WTC11 (cell line): ENCODE measurements around the gene KRT34. TPM values are rescaled to one million over a fixed set of nuclear protein-coding genes. Genes with fewer than 3 reads are reported as not detected.

Experiments used
- ATAC-seq: fragments of 200-7000 bp; cut with Tn5 transposase; 2 replicates; pipeline ENCODE4 v1.10.0; 2021; ENCODE audit warnings: mild to moderate bottlenecking, moderate library complexity
- CTCF ChIA-PET: fragments of 300-600 bp; sonication (Branson Sonifier 250); formaldehyde crosslinking; loops from one replicate; lab custom pipeline; 2021; ENCODE audit warnings: antibody characterized with exemption; lab: Charles Lee
- POLR2A ChIA-PET: fragments of 350-600 bp; sonication (Branson Sonifier 250); formaldehyde crosslinking; loops from one replicate; lab custom pipeline; 2021; ENCODE audit warnings: antibody characterized with exemption; lab: Charles Lee
- DNase-seq: peaks from one replicate; pipeline ENCODE4 v3.0.0; 2021; ENCODE audit warnings: low spot score
- H3K27ac Mint-ChIP-seq: 2 replicates; pipeline ENCODE4 v1.8.0; 2021; ENCODE audit warnings: mixed read lengths
- H3K27me3 Mint-ChIP-seq: 2 replicates; pipeline ENCODE4 v1.8.0; 2021; ENCODE audit warnings: low read depth, mild to moderate bottlenecking, moderate library complexity, mixed read lengths
- H3K36me3 Mint-ChIP-seq: 2 replicates; pipeline ENCODE4 v1.8.0; 2021; ENCODE audit warnings: mixed read lengths
- H3K4me1 Mint-ChIP-seq: 2 replicates; pipeline ENCODE4 v1.8.0; 2022; ENCODE audit warnings: mixed read lengths
- H3K4me3 Mint-ChIP-seq: 2 replicates; pipeline ENCODE4 v1.8.0; 2021; ENCODE audit warnings: mild to moderate bottlenecking, moderate library complexity, mixed read lengths
- H3K9me3 Mint-ChIP-seq: 2 replicates; pipeline ENCODE4 v1.8.0; 2021; ENCODE audit warnings: mixed read lengths
- ATF1 ChIP-seq: sonication (generic); formaldehyde crosslinking; IDR thresholded peaks from 2 replicates; pipeline ENCODE4 v1.8.1; 2023; ENCODE audit warnings: mild to moderate bottlenecking, moderate library complexity, missing genetic modification reagents
- CREB1 ChIP-seq: sonication (generic); formaldehyde crosslinking; IDR thresholded peaks from 2 replicates; pipeline ENCODE4 v1.8.0; 2023; ENCODE audit warnings: mild to moderate bottlenecking, missing genetic modification reagents
- ETV6 ChIP-seq: sonication (generic); formaldehyde crosslinking; IDR thresholded peaks from 2 replicates; pipeline ENCODE4 v1.8.1; 2022; ENCODE audit warnings: mild to moderate bottlenecking, missing genetic modification reagents
- FOXJ3 ChIP-seq: sonication (generic); formaldehyde crosslinking; IDR thresholded peaks from 2 replicates; pipeline ENCODE4 v1.9.0; 2021; ENCODE audit warnings: missing genetic modification reagents, mild to moderate bottlenecking, borderline replicate concordance
- FOXP1 ChIP-seq: sonication (generic); formaldehyde crosslinking; IDR thresholded peaks from 2 replicates; pipeline ENCODE4 v1.8.0; 2022; ENCODE audit warnings: missing genetic modification reagents, mild to moderate bottlenecking, moderate library complexity, borderline replicate concordance
- GRHL2 ChIP-seq: fragments of 250-450 bp; sonication (Bioruptor Pico); IDR thresholded peaks from 2 replicates; pipeline ENCODE4 v1.8.0; 2022; ENCODE audit warnings: mild to moderate bottlenecking, moderate library complexity; ENCODE audit not compliant: insufficient replicate concordance, severe bottlenecking
- JUN ChIP-seq: sonication (generic); formaldehyde crosslinking; IDR thresholded peaks from 2 replicates; pipeline ENCODE4 v1.8.0; 2023; ENCODE audit warnings: mild to moderate bottlenecking, missing genetic modification reagents
- KAT7 ChIP-seq: sonication (generic); formaldehyde crosslinking; IDR thresholded peaks from 2 replicates; pipeline ENCODE4 v1.8.1; 2023; ENCODE audit warnings: missing genetic modification reagents, mild to moderate bottlenecking, borderline replicate concordance
- NFE2L1 ChIP-seq: sonication (generic); formaldehyde crosslinking; IDR thresholded peaks from 2 replicates; pipeline ENCODE4 v1.8.1; 2023; ENCODE audit warnings: missing genetic modification reagents
- NR3C1 ChIP-seq: sonication (generic); formaldehyde crosslinking; conservative IDR thresholded peaks from 2 replicates; pipeline ENCODE4 v1.8.1; 2023; ENCODE audit warnings: low read depth, mild to moderate bottlenecking, missing genetic modification reagents
- OVOL2 ChIP-seq: fragments of 250-450 bp; sonication (Bioruptor Pico); IDR thresholded peaks from 2 replicates; pipeline ENCODE4 v1.9.0; 2021; ENCODE audit warnings: mild to moderate bottlenecking, borderline replicate concordance
- ZNF138 ChIP-seq: sonication (generic); formaldehyde crosslinking; conservative IDR thresholded peaks from 2 replicates; pipeline ENCODE4 v1.8.1; 2022; ENCODE audit warnings: mild to moderate bottlenecking, moderate library complexity, missing genetic modification reagents
- ZNF317 ChIP-seq: sonication (generic); formaldehyde crosslinking; IDR thresholded peaks from 2 replicates; pipeline ENCODE4 v1.8.1; 2023; ENCODE audit warnings: low read depth, mild to moderate bottlenecking, moderate library complexity, missing genetic modification reagents, borderline replicate concordance
- ZNF396 ChIP-seq: fragments of 250-450 bp; sonication (Bioruptor Pico); IDR thresholded peaks from 2 replicates; pipeline ENCODE4 v1.8.0; 2021; ENCODE audit warnings: mild to moderate bottlenecking, moderate library complexity, borderline replicate concordance
- ZNF423 ChIP-seq: fragments of 250-450 bp; sonication (Bioruptor Pico); IDR thresholded peaks from 2 replicates; pipeline ENCODE4 v2.1.2; 2022; ENCODE audit warnings: mild to moderate bottlenecking, moderate library complexity
- ZNF671 ChIP-seq: fragments of 250-450 bp; sonication (Bioruptor Pico); IDR thresholded peaks from 2 replicates; pipeline ENCODE4 v1.8.0; 2021; ENCODE audit warnings: mild to moderate bottlenecking
- total RNA-seq: library from RNA; stranded (reverse); gene quantifications from 3 replicates; pipeline ENCODE4 v1.2.3, GENCODE V29; 2021
- TF ChIP-seq, protein P1 (sequence below): sonication (generic); formaldehyde crosslinking; IDR thresholded peaks from 2 replicates; pipeline ENCODE4 v1.8.1; 2022; ENCODE audit warnings: missing genetic modification reagents, borderline replicate concordance
- TF ChIP-seq, protein P2 (sequence below): sonication (generic); formaldehyde crosslinking; IDR thresholded peaks from 2 replicates; pipeline ENCODE4 v1.8.1; 2022; ENCODE audit warnings: low read depth, missing genetic modification reagents, borderline replicate concordance
- TF ChIP-seq, protein P3 (sequence below): sonication (generic); formaldehyde crosslinking; IDR thresholded peaks from 2 replicates; pipeline ENCODE4 v1.8.1; 2022; ENCODE audit warnings: mild to moderate bottlenecking, moderate library complexity, missing genetic modification reagents
- TF ChIP-seq, protein P4 (sequence below): sonication (generic); formaldehyde crosslinking; IDR thresholded peaks from 2 replicates; pipeline ENCODE4 v1.8.0; 2023; ENCODE audit warnings: missing genetic modification reagents
- TF ChIP-seq, protein P5 (sequence below): sonication (generic); formaldehyde crosslinking; IDR thresholded peaks from 2 replicates; pipeline ENCODE4 v1.8.0; 2022; ENCODE audit warnings: mild to moderate bottlenecking, missing genetic modification reagents
- TF ChIP-seq, protein P6 (sequence below): sonication (generic); formaldehyde crosslinking; IDR thresholded peaks from 2 replicates; pipeline ENCODE4 v1.8.1; 2023; ENCODE audit warnings: mild to moderate bottlenecking, missing genetic modification reagents, moderate library complexity
- TF ChIP-seq, protein P7 (sequence below): fragments of 250-450 bp; sonication (Bioruptor Pico); IDR thresholded peaks from 2 replicates; pipeline ENCODE4 v1.9.0; 2021; ENCODE audit warnings: mild to moderate bottlenecking
- TF ChIP-seq, protein P8 (sequence below): sonication (generic); formaldehyde crosslinking; IDR thresholded peaks from 2 replicates; pipeline ENCODE4 v1.8.0; 2022; ENCODE audit warnings: mild to moderate bottlenecking, missing genetic modification reagents
- TF ChIP-seq, protein P9 (sequence below): sonication (generic); formaldehyde crosslinking; IDR thresholded peaks from 2 replicates; pipeline ENCODE4 v1.8.0; 2022; ENCODE audit warnings: mild to moderate bottlenecking, missing genetic modification reagents

KRT34 gene
- total RNA-seq, 1 experiment from 2014 or later = not detected

DNA sequence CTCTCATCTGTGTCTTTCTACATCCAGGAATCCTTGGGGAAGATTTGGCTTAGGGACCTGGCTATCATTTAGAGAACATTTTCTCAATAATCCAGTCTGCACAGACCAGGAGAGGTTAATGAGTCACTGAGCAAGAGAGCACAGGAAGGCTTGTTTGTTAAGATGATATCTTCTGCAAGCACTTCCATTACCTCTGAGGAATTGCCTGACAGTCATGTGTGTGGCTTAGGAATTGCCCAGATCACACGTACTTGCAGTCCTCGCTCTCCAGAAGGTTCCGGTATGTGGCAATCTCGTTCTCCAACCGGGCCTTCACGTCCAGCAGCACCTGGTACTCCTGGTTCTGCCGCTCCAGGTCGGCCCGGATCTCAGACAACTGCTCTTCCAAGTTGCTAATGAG, 39.0 kb upstream of the KRT34 start:
- DNase-seq (no peak), ATAC-seq (no peak)
- Mint-ChIP-seq H3K4me3 (no peak overlapping the region), H3K27ac (no peak overlapping the region), H3K27me3 (no peaks in the 10 kb centered on the region; the same call in 1 of the 2 replicates), H3K36me3 (no peaks in the 10 kb centered on the region), H3K9me3 (no peaks in the 10 kb centered on the region), H3K4me1 (peaks cover 4% of the 10 kb centered on the region)
- CTCF ChIA-PET = no interaction called here
- POLR2A ChIA-PET = no interaction called here
- TF ChIP-seq ZNF138 (CRISPR knock-in tag) (no peak), ZNF671 (CRISPR knock-in tag) (no peak), CREB1 (no peak), KAT7 (CRISPR knock-in tag) (no peak), ZNF396 (no peak), GRHL2 (CRISPR knock-in tag) (no peak), JUN (no peak), ETV6 (no peak)
- TF ChIP-seq, protein P1, sequence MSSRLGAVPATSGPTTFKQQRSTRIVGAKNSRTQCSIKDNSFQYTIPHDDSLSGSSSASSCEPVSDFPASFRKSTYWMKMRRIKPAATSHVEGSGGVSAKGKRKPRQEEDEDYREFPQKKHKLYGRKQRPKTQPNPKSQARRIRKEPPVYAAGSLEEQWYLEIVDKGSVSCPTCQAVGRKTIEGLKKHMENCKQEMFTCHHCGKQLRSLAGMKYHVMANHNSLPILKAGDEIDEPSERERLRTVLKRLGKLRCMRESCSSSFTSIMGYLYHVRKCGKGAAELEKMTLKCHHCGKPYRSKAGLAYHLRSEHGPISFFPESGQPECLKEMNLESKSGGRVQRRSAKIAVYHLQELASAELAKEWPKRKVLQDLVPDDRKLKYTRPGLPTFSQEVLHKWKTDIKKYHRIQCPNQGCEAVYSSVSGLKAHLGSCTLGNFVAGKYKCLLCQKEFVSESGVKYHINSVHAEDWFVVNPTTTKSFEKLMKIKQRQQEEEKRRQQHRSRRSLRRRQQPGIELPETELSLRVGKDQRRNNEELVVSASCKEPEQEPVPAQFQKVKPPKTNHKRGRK (CRISPR knock-in tag) = no peak
- TF ChIP-seq, protein P2, sequence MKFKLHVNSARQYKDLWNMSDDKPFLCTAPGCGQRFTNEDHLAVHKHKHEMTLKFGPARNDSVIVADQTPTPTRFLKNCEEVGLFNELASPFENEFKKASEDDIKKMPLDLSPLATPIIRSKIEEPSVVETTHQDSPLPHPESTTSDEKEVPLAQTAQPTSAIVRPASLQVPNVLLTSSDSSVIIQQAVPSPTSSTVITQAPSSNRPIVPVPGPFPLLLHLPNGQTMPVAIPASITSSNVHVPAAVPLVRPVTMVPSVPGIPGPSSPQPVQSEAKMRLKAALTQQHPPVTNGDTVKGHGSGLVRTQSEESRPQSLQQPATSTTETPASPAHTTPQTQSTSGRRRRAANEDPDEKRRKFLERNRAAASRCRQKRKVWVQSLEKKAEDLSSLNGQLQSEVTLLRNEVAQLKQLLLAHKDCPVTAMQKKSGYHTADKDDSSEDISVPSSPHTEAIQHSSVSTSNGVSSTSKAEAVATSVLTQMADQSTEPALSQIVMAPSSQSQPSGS = no peak
- TF ChIP-seq, protein P3, sequence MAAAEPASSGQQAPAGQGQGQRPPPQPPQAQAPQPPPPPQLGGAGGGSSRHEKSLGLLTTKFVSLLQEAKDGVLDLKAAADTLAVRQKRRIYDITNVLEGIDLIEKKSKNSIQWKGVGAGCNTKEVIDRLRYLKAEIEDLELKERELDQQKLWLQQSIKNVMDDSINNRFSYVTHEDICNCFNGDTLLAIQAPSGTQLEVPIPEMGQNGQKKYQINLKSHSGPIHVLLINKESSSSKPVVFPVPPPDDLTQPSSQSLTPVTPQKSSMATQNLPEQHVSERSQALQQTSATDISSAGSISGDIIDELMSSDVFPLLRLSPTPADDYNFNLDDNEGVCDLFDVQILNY (CRISPR knock-in tag) = no peak
- TF ChIP-seq, protein P4, sequence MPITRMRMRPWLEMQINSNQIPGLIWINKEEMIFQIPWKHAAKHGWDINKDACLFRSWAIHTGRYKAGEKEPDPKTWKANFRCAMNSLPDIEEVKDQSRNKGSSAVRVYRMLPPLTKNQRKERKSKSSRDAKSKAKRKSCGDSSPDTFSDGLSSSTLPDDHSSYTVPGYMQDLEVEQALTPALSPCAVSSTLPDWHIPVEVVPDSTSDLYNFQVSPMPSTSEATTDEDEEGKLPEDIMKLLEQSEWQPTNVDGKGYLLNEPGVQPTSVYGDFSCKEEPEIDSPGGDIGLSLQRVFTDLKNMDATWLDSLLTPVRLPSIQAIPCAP (CRISPR knock-in tag) = no peak
- TF ChIP-seq, protein P5, sequence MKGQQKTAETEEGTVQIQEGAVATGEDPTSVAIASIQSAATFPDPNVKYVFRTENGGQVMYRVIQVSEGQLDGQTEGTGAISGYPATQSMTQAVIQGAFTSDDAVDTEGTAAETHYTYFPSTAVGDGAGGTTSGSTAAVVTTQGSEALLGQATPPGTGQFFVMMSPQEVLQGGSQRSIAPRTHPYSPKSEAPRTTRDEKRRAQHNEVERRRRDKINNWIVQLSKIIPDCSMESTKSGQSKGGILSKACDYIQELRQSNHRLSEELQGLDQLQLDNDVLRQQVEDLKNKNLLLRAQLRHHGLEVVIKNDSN (CRISPR knock-in tag) = no peak
- TF ChIP-seq, protein P6, sequence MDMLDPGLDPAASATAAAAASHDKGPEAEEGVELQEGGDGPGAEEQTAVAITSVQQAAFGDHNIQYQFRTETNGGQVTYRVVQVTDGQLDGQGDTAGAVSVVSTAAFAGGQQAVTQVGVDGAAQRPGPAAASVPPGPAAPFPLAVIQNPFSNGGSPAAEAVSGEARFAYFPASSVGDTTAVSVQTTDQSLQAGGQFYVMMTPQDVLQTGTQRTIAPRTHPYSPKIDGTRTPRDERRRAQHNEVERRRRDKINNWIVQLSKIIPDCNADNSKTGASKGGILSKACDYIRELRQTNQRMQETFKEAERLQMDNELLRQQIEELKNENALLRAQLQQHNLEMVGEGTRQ = no peak
- TF ChIP-seq, protein P7, sequence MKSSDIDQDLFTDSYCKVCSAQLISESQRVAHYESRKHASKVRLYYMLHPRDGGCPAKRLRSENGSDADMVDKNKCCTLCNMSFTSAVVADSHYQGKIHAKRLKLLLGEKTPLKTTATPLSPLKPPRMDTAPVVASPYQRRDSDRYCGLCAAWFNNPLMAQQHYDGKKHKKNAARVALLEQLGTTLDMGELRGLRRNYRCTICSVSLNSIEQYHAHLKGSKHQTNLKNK (CRISPR knock-in tag) = no peak

DNA sequence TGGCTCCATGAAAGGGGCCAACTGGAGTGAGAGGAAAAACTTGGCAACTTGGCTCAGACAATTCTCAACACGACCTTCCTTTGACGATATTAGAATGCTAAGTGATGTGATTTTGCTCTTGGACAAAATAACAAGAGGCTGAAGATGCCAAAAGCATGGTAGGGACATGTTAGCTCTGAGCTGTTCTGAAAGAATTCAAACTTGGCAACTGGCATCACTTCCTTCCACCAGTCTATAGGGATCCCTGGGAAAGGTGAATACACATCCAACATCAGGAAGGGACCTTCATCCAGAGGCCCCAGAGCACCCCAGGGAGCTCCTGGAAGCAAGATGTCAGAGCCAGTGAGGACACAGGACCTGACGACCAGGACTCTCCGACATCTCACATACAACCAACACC, 38.0 kb upstream of the KRT34 start:
- ChIA-PET CTCF (interaction anchor here (1.0 kb wide), 1 partner anchor 67 kb away, joined by 3 read pairs; no protein-coding TSS in a partner anchor), POLR2A (no interaction called here)
- Mint-ChIP-seq H3K4me3 (no peak overlapping the region), H3K27ac (no peak overlapping the region), H3K27me3 (no peaks in the 10 kb centered on the region; the same call in 1 of the 2 replicates), H3K36me3 (no peaks in the 10 kb centered on the region), H3K9me3 (no peaks in the 10 kb centered on the region), H3K4me1 (peaks cover 4% of the 10 kb centered on the region)
- DNase-seq = no peak
- no peak for ATAC-seq
- TF ChIP-seq, protein P4 (CRISPR knock-in tag) = no peak
- TF ChIP-seq ZNF423 (no peak), FOXP1 (no peak), NR3C1 (CRISPR knock-in tag) (no peak), ATF1 (CRISPR knock-in tag) (no peak), OVOL2 (no peak), NFE2L1 (no peak), FOXJ3 (CRISPR knock-in tag) (no peak), ZNF317 (no peak)
- TF ChIP-seq, protein P7 (CRISPR knock-in tag) = no peak
- TF ChIP-seq, protein P8, sequence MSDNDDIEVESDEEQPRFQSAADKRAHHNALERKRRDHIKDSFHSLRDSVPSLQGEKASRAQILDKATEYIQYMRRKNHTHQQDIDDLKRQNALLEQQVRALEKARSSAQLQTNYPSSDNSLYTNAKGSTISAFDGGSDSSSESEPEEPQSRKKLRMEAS (CRISPR knock-in tag) = no peak
- TF ChIP-seq, protein P3 (CRISPR knock-in tag) = no peak
- TF ChIP-seq, protein P9, sequence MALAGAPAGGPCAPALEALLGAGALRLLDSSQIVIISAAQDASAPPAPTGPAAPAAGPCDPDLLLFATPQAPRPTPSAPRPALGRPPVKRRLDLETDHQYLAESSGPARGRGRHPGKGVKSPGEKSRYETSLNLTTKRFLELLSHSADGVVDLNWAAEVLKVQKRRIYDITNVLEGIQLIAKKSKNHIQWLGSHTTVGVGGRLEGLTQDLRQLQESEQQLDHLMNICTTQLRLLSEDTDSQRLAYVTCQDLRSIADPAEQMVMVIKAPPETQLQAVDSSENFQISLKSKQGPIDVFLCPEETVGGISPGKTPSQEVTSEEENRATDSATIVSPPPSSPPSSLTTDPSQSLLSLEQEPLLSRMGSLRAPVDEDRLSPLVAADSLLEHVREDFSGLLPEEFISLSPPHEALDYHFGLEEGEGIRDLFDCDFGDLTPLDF (CRISPR knock-in tag) = no peak
